Measurements from ENCODE around the gene UBR4.

UBR4 gene

DNA sequence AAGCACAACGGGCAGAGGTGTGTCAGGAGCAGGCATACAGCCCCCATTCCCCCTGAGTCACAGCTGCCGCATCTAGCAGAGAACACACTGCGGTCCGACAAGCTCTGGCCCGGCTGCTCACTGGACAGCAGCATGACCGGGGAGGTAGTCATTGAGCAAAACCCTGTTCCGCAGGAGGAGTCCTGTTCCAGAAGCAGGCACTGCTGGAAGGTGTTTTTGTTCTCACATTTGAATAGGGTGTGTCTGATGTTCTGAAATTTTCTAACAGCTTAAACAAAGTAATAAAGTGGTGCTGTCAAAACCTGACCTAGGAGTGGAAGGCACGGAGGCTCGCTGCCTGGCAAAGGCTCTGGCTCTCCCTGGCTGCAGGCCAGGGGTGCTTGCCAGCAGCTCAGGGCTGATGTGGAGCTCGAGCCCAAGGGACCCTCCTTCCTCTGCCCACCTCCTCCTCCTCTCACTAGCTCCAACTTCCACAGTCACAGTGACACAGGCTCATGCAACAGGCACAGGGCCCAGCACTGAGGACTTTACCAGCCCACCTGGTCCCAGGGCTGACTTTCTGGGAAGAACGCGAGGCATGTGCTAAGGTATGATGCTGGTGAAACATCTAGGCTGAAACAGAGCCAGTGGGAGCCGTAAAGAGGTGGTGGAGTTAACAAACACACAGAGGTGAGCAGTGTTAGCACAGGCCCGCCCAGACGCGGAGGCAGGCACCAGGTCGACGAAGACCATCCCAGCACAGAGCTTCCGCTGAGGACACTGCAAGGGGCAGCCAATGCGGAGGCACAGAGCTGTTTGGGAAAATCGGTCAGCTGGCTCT is 135.0 kb downstream of the UBR4 start:
- DNase-seq (ENCODE audit: extremely low read depth in 1 of 2, low read depth in 1 of 2), result peak in 1 of 2 donors; percentile 16

DNA sequence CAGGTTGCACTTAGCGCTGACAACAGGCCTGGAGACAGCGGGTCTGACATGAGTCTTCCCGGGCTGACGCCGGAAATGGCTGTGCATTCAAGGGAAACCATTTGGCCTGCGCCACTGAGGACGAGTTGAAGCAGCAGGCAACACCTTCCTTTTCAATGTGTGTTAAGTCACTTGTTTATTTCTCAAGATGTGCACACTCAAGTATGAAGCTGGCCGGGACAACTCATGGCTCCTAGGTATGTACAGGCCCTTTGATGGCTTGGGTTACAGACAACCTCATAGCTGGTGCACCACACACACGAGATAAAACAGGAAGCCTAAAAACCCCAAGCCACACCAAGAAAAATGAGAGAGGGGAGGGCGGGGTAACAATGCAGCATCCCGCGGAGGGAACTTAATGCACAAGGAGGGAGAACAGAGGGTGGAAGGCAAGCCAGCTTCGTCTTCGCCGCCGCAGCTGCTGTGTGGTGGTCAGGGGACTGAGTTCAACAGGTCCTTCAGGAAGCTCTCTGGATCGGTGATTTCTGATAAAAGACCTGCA is 135.6 kb downstream of the UBR4 start:
- peak in 1 of 2 donors; percentile 25 for DNase-seq (ENCODE audit: extremely low read depth in 1 of 2, low read depth in 1 of 2)

DNA sequence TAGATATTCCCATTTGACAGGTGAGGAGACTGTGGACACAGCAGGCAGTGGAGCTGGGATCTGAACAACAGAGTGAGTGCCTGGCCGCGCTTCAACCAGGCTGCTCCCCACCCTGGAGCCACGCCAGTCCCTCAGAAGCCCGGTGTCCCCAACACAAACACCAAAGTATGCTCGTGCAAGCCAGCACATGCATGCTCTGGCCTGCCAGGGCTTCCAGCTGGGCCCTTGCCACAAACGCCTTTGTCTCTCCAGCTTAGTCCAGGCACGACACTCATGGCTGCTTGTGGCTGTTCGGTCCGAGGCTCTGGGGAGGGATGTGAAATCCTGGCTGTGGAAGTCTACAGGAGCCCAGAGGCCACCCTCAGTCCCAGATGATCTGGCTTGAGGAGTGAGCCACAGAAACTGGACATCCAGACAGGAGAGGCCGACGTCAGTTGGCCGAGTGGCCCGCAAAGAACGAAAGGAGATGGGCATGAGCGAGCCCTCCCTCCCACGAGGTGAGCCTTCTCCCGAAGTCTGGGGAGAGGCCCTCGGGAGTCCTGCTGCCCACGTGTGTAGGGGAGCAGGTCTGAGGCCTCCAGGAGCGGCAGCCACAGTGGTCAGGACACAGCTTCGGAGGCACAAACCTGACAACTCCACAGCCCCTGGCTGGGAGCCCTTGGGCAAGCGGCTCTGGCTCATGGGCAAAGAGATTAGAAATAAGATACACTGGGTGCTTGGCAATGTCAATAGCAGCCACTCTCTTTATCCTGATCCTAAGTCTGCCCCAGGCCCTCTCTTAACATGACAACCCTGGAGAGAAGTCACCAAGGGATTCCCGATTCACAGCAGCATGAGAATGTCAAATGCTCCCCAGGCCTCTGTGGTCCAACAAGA is 136.5 kb downstream of the UBR4 start:
- DNase-seq (ENCODE audit: extremely low read depth in 1 of 2, low read depth in 1 of 2), result no peak

GRCh38 chr1:19072285-19072981 is 137.6 kb downstream of the UBR4 start:
- no peak for DNase-seq (ENCODE audit: extremely low read depth in 1 of 2, low read depth in 1 of 2)

DNA sequence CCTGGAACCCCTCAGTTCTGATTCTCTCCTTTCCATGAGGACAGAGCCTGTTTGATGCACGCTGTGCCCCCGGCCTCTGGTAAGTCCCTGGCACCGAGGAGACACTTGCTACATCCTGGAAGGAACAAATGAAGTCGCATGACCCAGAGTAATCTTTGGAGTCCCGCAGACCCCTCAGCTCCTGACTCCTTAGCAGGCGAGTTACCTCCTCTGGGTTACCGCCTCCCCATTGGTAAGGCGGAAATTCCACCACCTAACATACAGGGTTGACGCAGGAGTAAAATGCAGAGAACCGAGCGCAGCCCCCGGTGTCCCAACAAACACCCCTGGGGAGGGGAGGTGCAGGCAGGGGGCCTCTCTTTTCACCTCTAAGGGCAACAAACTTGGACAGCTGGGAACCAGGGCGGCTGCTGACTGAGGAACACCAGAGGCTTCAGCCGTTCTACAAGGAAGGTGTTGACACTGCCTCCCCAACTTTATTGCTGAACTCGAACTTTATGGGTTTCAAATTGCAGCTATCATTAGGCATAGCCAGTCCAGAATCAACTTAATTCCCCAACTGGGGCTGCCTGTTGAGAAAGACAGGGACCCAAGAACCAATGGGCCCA is 138.3 kb downstream of the UBR4 start:
- no peak for DNase-seq (ENCODE audit: extremely low read depth in 1 of 2, low read depth in 1 of 2)

DNA sequence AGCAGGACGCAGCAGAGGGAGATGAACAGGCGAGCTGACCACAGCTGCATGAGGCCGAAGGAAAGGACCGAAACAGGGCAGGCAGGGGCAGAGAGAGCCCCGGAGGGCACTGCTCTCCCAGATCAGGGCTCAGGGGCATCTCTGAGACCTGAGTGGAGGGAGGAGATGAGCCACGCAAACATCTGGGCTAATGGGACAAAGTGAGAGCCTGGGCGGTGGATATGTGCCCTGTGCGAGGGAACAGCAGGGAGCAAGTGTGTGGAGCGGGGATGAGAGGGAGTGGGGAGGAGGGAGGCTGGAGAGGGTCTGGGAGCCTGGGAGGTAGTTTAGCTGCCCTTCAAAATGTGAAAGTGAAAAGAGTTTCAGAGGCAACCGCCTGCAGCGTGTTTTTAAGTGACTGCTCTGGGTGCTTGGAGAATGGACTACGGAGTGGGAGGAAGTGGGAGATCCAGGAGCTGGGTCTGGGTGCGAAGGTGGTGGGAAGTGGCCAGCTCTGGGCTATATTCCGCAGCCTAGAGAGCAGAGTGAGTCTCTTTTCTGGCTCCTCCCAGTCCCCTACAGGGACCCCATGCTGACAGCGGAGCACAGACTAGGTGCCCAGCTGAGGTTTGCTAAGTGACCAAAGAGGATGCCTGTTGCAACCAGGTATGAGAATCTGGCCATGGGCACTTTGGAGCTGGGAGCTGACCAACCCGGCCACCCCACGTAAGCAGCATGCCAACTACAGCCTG is 139.0 kb downstream of the UBR4 start:
- DNase-seq (ENCODE audit: extremely low read depth in 1 of 2, low read depth in 1 of 2), result no peak

DNA sequence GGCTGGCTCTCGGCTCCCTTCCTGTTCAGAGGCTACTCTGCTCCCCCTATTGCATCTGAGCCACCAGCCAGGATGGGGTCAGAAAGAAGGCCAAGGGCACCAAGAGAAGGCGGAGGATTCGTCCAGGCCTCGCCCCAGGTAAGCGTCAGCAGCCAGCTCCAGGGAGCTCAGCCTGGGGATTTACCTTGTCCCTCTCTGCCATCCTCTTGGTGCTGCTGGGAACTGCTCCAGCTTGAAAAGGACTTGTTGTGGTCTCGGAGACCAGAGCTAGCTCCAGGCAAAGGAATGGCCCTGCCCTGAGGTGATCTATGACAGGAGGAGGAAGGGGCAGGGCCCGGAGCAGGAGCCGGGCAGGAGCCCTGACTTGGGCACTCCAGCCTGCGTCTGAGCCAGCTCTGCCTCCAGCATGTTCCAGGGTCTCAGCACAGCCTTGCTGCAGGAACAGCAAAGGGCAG is 139.8 kb downstream of the UBR4 start:
- DNase-seq (ENCODE audit: extremely low read depth in 1 of 2, low read depth in 1 of 2), result no peak

- no peak for DNase-seq (ENCODE audit: extremely low read depth in 1 of 2, low read depth in 1 of 2)
These were observed 141.3 kb downstream of the UBR4 start for GRCh38 chr1:19068639-19069276.

DNA sequence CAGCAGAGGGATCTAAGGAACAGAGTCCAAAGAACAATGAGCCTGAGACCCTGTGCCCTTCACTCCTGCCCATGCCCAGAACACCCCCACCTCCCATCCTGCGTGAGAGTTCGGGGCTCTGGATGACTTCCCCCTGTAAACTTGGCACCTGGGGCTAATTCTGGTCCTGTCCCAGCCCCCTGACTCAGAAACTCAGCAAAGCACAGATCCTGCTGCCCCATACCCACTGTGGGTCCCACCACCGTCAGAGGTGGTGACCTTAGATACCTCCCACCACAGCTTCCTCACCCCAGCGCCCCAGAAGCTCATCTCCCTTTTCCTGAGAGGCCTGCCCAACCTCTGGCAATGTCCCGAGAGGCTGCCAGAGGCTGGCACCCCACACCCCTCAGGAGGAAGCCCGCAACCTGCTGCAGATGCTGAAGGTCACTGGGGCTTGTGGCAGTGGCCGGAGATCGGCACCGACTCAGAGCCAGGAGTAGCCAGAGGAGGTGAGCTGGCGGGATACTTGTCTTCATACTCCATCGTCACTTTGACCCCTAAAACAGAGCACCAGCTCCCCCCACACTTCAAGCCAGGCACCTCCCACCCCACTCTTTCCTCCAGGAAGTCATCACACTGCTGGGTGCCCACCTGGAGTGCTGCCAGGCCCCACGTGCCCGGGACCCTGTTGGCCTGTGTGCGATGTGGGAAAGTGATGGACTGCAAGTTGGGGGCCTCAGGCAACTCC is 142.0 kb downstream of the UBR4 start:
- no peak for DNase-seq (ENCODE audit: extremely low read depth in 1 of 2, low read depth in 1 of 2)

GRCh38 chr1:19067182-19067911 is 142.7 kb downstream of the UBR4 start:
- DNase-seq (ENCODE audit: extremely low read depth in 1 of 2, low read depth in 1 of 2), result no peak

GRCh38 chr1:19066874-19067181 is 143.2 kb downstream of the UBR4 start:
- no peak for DNase-seq (ENCODE audit: extremely low read depth in 1 of 2, low read depth in 1 of 2)

DNA sequence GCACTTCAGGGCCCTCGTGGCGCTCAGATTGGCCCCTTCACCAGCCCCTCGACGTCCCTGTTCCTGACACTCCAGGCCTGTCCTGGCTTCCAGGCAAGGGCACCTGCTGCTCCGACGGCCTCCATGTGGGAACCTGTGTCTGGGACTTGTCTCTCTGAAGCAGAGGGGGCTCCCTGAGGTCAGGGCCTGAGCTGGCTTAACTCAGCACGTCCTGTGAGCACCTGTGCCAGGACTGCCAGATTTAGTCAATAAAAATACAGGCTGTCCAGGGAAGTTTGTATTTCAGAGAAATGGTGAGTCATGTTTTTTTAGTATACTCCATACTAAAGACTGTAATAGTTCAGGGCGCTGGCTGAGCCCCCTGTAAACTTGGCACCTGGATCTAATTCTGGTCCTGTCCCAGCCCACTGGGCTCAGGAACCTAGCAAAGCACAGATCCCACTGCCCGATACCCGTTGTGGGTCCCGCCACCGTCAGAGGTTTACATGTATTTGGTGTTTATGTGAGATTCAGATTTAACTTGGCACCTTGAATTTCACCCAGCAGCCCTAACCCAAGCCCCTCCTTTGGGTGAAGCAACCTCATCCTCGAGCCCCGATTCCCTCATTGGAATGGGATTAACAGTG is 143.7 kb downstream of the UBR4 start:
- DNase-seq (ENCODE audit: extremely low read depth in 1 of 2, low read depth in 1 of 2), result no peak

- no peak for DNase-seq (ENCODE audit: extremely low read depth in 1 of 2, low read depth in 1 of 2)
These were observed 144.4 kb downstream of the UBR4 start for GRCh38 chr1:19065526-19066247.

DNA sequence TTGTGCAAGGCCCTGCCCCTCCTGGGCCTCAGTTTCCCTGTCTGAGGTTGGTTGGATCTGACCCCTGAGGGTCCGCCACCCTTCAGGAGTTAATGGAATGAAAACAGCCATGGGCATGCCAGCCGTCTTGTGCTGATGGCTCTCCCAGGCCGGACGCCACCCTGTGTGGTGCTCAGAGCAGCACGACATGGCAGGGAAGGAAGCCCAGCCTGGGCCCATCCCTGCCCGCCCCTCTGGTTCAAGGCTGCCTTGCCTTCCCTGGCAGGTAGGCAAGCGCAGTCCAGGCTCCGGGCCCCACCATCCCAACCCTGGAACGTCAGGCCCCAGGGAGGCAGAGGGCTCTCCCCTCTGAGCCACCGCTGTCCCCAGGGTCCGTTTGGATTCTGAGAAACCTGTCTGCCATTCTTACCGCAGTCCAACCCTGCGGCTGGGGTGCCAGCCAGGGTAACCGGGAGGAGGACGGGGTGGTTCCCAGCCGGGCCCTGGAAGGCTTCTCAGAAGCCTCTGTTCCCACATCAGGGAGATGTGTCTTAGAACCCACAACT is 145.1 kb downstream of the UBR4 start:
- no peak for DNase-seq (ENCODE audit: extremely low read depth in 1 of 2, low read depth in 1 of 2)

GRCh38 chr1:19063122-19063521 is 146.9 kb downstream of the UBR4 start:
- no peak for DNase-seq (ENCODE audit: extremely low read depth in 1 of 2, low read depth in 1 of 2)

- no peak for DNase-seq (ENCODE audit: extremely low read depth in 1 of 2, low read depth in 1 of 2)
These were observed 147.6 kb downstream of the UBR4 start for GRCh38 chr1:19062258-19063029.
